Right lung (tissue), 5 donors: ENCODE data around the gene LCOR. TPM values are rescaled to one million over a fixed set of nuclear protein-coding genes. Genes with fewer than 3 reads are reported as not detected.

ENCODE experiments used
- DNase-seq, 2 donors: peaks; one replicate each; pipeline ENCODE4 v3.0.0-alpha.2; 2013
- polyA plus RNA-seq, 5 donors: library from polyadenylated mRNA; unstranded; fragments of 120-200 nt; gene quantifications; one replicate each; pipeline versions ENCODE4 v1.2.1 to v1.2.3, GENCODE V29; 2013; ENCODE audit warnings: inconsistent platforms in 1 of 5, low replicate concordance in 1 of 5; ENCODE audit not compliant: insufficient read length in 5 of 5, insufficient read depth in 1 of 5

Gene LCOR
- polyA plus RNA-seq, 5 donors: 13.6 to 23.0 (median 22.6) TPM

- no peak for DNase-seq
These were observed 150.2 kb downstream of the LCOR start for GRCh38 chr10:96982149-96982930.

DNA sequence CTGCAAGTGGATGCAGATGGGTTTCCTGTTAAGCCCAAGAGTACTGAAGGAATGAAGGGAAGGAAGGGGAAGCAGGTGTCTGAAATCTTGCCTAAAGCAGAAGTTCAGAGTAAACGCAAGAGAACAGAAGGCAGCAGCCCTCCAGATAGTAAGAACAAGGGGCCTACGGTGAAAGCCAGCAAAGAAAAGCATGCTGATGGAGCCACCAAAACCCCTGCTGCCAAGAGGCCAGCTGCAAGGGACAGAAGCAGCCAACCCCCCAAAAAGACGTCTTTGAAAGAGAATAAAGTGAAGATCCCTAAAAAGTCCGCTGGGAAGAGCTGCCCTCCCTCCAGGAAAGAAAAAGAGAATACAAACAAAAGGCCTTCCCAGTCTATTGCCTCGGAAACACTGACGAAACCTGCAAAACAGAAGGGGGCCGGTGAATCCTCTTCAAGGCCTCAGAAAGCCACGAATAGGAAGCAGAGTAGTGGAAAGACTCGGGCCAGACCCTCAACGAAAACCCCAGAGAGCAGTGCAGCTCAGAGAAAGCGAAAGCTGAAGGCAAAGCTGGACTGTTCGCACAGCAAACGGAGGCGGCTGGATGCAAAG, 152.5 kb downstream of the LCOR start:
- DNase-seq: no peak

DNA sequence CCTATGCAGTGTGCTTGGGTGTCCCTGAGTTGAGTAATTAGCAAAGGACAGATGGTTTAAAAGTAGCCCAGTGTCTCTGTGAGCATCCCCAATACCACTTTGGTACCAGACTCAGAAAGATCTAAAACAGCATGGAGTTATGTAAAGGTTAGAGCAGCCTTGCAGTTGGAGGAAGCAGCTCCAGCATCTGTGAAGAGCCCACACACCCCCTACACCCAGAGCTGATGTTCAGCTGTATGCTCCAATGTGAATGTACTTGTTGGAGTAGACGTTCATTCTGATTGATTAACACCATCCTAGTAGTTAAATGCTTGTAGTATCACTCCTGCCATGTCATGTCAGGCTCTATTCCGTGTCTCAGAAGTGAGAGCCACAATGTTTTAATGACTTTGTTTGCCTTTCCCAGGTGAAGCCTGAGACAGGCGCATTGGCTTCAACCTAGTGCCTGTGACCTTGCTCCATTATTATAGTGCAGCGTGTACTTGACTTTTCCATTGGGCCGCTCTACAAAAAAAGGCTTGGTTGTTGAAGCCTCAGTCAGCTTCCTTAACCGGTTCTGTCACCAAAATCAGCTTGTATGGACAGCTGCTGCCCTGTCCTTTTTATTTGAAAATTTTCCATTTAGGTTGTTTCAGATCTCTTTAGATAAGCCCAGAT, 154.2 kb downstream of the LCOR start:
- no peak for DNase-seq

- DNase-seq: no peak
These were observed 155.2 kb downstream of the LCOR start for GRCh38 chr10:96987141-96987841.

- DNase-seq: no peak
These were observed 155.7 kb downstream of the LCOR start for GRCh38 chr10:96987842-96988175.

GRCh38 chr10:96988426-96988825, 156.3 kb downstream of the LCOR start:
- DNase-seq: no peak

GRCh38 chr10:96991313-96991841, 159.3 kb downstream of the LCOR start:
- no peak for DNase-seq

DNA sequence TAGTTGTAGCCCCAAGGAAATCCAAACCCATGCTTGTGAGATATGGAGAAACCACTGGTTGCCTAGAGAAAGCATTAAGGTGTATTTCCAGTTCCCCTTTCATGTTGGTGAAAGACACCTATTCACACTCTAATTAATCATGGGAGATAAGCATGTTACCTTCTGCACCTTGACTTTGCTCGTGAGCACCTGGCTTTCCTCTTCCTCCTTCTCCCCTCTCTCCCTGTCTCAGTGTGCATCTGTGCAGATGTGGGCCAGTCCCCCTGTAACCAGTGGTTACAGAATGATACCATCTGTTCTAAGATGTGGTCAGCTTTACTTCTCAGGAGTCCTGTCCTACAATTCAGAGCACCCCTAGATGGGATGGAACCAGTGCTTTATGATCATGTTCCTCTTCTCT, 160.6 kb downstream of the LCOR start:
- no peak for DNase-seq

- DNase-seq: no peak
These were observed 163.8 kb downstream of the LCOR start for GRCh38 chr10:96995851-96996250.

DNA sequence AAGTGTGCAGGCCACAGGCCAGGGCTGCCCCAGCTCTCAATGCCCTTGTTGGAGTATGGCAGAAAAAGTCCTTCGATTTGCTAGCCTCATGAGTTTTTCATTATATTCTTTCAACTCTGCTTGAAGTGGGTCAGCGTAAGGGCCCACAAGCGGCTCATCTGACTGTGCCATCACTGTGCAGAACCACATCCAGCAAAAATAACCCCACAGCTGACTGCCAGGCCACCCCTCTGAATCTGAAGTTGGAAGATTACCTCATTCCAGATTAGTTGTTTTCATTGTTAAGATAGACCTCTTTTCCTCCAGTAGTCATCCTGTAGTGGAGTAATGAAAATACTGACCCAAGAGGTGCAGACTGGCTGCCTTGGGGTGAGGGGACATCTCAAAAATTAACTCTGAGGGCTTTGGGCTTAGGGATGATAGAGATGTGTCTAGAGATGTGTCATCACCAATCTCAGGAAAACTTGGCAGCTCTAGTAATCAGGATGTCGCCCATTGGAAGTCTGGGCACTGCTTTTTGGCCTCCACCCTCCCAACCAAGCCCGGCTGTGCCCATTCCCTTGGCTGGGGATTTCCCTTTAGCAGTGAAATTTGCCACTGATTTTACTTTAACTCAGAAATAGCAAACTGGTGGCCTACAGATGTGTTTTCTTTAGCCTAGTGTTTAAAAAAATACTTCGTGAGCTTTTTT, 164.3 kb downstream of the LCOR start:
- no peak for DNase-seq

DNA sequence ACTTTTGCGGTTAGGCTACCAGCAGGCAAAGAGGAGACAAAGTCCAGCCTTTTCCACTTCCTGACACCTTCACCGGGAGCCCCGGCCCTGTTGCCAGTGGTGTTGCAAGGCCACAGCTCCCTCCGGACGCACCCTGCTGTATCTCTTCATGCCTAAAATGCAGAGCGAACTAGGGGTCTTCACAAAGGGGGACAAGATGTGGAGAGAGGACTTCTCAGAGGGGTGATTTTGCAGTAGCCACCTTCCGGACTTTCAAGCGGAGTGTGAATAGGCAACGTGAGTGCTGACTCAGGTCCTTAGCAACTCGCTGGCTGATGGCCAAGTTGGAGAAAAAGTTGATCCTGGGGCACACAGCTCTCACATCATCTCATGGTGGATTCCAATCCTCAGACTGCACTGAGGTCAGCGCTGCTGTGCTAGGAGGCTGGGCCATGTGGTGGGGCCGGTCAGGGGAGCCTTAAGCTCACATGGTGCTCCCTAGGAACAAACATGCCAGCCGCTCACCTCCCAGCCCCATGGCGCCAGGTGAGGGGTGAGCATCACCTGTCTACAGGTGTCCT, 166.3 kb downstream of the LCOR start:
- DNase-seq: peak; percentile 31 to 41

DNA sequence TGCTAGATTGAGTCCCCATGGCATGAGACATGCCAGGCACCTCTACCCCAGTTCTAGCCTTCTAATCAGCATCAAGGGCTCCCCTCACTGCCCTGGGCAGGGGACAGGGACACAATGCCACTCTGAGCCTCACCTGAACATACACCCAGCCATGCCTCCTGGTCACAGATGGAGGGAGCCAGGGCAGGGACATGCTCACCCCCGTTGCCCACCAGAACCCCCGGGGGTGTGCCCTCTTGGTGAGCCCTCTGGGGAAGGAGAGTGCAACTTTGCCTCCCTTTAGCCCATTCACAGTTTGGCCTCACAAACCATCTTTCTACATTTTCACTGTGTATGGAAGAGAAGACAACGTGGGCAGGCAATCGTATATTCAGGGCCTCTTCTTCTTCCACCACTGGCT, 167.2 kb downstream of the LCOR start:
- DNase-seq: no peak

GRCh38 chr10:96999987-97000386, 167.9 kb downstream of the LCOR start:
- DNase-seq: no peak

- no peak for DNase-seq
These were observed 168.5 kb downstream of the LCOR start for GRCh38 chr10:97000487-97001182.

DNA sequence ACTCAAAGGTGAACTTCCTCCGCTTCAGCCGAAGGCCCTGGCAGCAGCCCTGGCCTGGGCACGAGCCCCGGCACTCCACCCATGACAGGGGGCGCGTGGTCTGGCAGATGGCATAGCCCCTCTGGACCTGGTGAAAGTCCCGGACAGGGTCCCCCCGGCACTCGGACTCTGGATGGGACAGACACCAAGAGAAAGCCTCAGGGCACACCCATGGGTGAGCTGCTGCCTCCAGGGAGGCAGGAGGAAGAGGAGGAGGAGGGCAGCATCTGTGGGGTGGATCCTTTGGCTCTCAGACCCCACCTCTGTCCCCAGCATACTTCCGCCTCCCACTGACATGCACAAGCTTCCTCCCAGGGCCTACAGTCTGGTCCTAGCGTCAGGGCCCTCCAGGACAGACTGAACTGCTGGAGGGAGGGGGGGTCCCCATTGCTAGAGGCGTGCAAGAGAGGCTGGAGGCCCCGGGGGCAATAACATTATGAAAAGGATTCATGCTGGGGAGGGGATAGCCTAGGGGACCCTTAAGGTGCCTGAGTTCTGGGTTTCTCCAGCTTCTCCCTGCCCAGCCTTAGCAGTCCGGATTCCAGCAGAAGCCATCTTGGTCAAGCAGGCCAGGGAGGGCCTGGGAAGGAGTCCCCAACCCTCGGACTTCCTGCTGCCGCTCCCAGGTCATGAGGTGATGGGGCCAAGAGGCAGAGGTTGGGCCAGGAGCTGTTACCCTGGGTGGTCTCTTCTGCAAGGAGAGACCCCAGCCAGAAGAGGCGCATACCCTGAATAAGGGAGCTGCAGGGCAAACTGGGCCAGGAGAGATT, 169.3 kb downstream of the LCOR start:
- DNase-seq: no peak

- DNase-seq: no peak
These were observed 170.6 kb downstream of the LCOR start for GRCh38 chr10:97002670-97003069.

GRCh38 chr10:97003151-97003803, 171.2 kb downstream of the LCOR start:
- DNase-seq: no peak

GRCh38 chr10:97003804-97004201, 171.7 kb downstream of the LCOR start:
- no peak for DNase-seq

DNA sequence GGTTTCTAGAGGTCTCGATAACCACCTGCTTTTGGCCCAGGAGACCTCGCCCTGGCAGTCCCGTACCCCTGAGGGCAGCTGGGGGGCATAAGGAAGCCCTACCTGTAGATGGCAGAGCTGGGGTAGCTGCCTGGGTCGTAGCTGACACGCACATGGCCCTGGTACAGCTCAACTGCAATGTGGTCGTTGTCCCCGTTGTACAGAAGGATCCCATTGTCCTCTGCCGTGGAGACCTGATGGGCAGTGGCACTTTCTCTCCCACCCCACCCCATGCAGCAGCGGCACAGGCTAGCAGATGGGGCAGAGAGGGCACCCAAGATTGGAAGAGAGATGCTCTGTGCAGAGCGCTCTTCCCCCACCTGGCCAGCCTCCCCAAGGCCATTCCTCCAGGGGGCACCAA, 172.5 kb downstream of the LCOR start:
- no peak for DNase-seq
